GM18861 (cell line): ENCODE data around the gene RGS3.

Experiments
- ATAC-seq: cut with Tn5 transposase; IDR thresholded peaks from one replicate; pipeline ENCODE4 v1.9.1; 2021; ENCODE audit not compliant: unreplicated experiment

RGS3 gene

GRCh38 chr9:113616116-113616515, 152.6 kb downstream of the RGS3 start:
- ATAC-seq, result no peak

DNA sequence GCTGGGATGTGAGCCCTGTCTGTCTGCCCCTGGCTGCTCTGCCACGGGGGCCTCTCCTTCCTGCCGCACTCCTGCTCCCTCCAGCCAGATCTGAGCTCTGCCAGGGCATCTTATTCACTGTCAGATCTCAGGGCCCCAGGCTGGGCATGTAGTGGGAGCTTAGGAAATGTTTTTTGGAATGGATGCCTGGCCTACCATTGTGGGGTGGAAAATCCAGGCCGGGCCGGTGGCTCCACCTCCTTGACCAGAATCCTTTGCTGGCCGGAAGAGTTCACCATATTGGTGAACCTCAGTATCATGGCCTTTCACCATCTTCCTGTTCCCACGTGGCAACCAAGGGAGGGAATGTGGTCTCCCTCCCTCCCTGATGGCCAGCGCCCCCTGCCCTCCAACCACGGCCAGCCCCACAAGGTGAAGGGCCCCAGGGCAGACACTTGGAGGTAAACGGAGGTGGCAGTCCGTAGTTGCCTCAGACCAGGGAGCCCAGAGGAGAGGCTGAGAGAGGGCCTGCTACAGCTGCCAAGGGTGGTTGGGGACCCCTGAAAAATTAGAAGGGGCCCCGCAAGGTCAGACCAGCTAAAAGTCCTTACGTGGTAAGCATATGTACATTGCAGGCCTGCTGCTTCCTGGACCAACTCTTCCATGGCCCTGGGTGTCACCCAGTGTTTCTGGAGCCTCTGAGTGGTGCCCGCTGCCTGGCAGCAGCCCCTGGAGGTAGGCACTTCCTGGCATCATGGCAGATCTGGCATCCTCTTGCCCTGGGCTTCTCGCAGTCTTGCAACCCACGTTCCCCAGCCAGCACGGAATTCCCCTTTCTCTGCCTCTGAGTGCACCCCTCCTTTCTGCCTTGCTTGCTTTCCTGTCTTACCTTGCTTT, 153.3 kb downstream of the RGS3 start:
- no peak for ATAC-seq

DNA sequence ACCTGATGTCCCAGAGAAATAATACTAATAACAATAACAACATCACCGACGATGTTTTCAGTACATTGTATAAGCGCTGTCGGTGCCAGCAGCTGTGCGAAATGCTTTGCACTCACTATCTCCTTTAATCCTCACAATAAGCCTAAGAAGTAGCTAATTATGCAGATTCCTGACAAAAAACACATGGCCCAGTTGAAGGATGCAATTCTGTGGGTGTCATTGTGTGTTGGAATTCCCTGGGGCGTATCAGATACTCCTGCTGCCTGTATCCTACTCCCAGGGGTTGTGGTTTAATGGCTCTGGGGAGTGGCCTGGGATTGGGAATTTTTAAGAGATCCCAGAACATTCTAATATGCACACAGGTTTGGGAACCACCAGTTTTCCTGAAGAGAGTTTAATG, 154.0 kb downstream of the RGS3 start:
- ATAC-seq, result no peak

GRCh38 chr9:113618836-113619490, 155.4 kb downstream of the RGS3 start:
- ATAC-seq, result no peak

- ATAC-seq, result no peak
These were observed 156.2 kb downstream of the RGS3 start for GRCh38 chr9:113619491-113620376.

- ATAC-seq, result no peak
These were observed 157.0 kb downstream of the RGS3 start for GRCh38 chr9:113620377-113621161.

DNA sequence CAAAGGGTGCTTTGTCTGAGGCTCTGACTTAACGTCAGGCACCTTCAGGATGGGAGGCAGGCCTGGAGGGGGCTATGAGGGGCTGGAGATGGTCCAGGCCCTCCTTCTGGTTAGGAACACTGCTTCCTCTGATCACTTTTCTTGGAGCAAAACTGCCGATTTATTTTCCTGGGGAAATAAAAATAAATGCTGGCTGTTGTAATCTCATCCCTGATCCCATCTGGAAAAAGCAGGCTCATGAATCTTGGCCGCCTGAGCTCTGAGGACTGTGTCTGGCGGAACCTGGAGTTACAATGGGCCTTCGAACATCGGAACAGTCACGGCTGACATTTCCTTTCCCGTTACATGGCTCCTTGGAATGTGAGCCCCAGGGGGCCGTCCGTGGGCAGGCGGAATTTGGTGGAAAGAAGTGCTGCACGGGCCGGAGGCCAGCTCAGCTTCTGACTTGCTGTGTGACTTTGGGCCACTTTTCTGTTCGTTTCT, 157.8 kb downstream of the RGS3 start:
- ATAC-seq, result no peak

- ATAC-seq, result no peak
These were observed 158.5 kb downstream of the RGS3 start for GRCh38 chr9:113621980-113622379.

DNA sequence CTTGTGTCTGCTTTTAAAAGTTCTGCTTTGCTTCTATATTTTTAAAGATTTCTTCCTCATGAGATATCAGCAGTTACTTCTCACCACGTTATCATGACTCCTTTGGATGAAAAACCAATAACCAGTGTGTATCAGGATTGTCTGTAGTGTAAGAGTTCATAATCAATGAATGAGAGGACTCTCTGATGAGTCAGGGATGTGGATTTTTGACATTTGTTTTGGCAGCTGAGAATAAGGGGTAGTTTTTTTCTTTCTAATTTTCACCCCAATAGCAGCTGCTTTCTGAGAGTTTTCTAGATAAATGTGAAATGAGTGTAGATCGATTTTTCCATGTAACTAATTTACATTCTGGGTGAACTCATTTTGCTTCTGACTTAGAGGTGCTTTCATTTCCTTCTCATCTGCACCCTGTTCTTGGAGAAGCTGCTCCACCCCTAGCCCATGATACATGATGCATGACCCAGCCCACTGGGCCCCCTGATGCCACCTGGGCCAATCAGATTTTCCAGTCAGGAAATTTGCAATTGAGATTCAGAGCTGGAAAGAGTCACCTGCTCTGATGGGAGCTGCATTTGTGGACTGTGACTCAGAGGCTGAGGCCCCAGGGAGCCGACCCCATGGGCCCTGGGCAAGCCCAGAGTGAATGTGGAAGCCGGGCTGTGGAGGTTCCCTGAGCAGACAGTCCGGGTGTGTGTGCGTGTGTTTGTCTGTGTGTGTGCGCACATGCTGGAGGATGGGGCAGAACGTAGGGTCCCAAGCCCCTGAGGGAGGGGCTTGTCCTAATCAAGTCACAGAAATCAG, 159.3 kb downstream of the RGS3 start:
- peak; percentile 73 for ATAC-seq

- ATAC-seq, result no peak
These were observed 160.4 kb downstream of the RGS3 start for GRCh38 chr9:113623851-113624485.

GRCh38 chr9:113624721-113625120, 161.2 kb downstream of the RGS3 start:
- no peak for ATAC-seq

- ATAC-seq, result no peak
These were observed 162.0 kb downstream of the RGS3 start for GRCh38 chr9:113625486-113625885.

- no peak for ATAC-seq
These were observed 163.4 kb downstream of the RGS3 start for GRCh38 chr9:113626735-113627495.

- ATAC-seq, result no peak
These were observed 165.1 kb downstream of the RGS3 start for GRCh38 chr9:113628621-113629020.

- ATAC-seq, result no peak
These were observed 167.0 kb downstream of the RGS3 start for GRCh38 chr9:113630386-113631136.

DNA sequence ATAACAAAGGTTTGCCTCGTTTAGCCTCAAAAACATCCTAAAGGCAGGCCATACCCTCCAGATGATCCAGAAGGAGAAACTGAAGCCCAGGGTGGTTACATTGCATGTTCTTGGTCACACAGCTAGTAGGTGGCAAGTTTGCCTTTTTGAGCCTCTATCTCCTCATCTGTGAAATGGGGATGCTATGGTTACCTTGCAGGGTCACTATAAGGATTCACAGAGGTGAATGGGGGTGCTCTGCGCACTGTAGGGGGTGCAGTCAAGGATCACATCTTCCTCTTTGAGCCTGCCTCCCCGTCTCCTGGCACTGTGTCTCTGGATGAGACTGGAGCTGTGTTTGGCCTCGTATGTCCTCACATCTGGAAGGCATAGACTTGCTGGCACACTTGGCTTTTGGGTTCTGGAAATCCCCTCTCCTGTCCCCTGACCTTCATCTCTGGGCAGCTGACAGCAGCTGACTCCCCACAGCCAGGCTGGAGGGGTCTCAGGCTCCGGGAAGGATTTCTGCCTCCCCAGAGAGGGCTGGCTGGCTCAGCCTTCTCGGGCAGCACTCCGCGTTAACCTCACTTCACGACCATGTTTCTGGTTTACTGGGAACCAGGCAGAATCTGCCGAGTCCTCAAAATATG, 167.7 kb downstream of the RGS3 start:
- no peak for ATAC-seq
